ENCODE results near the gene TXLNB.

TXLNB gene

GRCh38 chr6:139257291-139257690, 34.5 kb downstream of the TXLNB start:
- TF ChIP-seq EZH2phosphoT487 (IDR thresholded peaks at IDR 0.05; ENCODE audit: low read length) (no peak), EZH2 (optimal IDR thresholded peaks at IDR 0.05; ENCODE audit: low read depth, low read length) (no peak), CTCF (IDR thresholded peaks at IDR 0.05; ENCODE audit: low read length) (no peak)
- Histone ChIP-seq H3F3A (ENCODE audit: insufficient read depth, low read length) (peaks cover 9% of the 10 kb centered on the region; the same call in 1 of the 2 replicates), H3K79me2 (ENCODE audit: low read length) (no peaks in the 10 kb centered on the region), H3K27ac (ENCODE audit: low read length) (no peak overlapping the region), H3K4me1 (ENCODE audit: low read length) (peaks cover 20% of the 10 kb centered on the region), H3K36me3 (replicated peaks; ENCODE audit: insufficient read depth, low read length) (no peaks in the 10 kb centered on the region), H3K4me2 (ENCODE audit: low read depth, low read length) (no peak overlapping the region), H2AFZ (ENCODE audit: low read length) (no peak overlapping the region), H3K4me3 (ENCODE audit: low read length) (no peak overlapping the region), H4K20me1 (ENCODE audit: insufficient read depth, low read length) (no peaks in the 10 kb centered on the region), H3K9ac (ENCODE audit: low read length) (no peak overlapping the region), H3K9me2 (replicated peaks; ENCODE audit: insufficient read depth, low read length) (no peaks in the 10 kb centered on the region), H3K27me3 (replicated peaks; ENCODE audit: insufficient read depth, low read length) (no peaks in the 10 kb centered on the region), H3K9me3 (replicated peaks; ENCODE audit: insufficient read depth, low read length) (no peaks in the 10 kb centered on the region)
- no peak for DNase-seq

- no peak for DNase-seq
- Histone ChIP-seq H3K4me1 (ENCODE audit: low read length) (peaks cover 31% of the 10 kb centered on the region), H3F3A (ENCODE audit: insufficient read depth, low read length) (peaks cover 9% of the 10 kb centered on the region), H3K9me3 (replicated peaks; ENCODE audit: insufficient read depth, low read length) (no peaks in the 10 kb centered on the region), H2AFZ (ENCODE audit: low read length) (no peak overlapping the region), H3K36me3 (replicated peaks; ENCODE audit: insufficient read depth, low read length) (no peaks in the 10 kb centered on the region), H3K27me3 (replicated peaks; ENCODE audit: insufficient read depth, low read length) (no peaks in the 10 kb centered on the region), H3K27ac (ENCODE audit: low read length) (no peak overlapping the region), H3K4me2 (ENCODE audit: low read depth, low read length) (no peak overlapping the region), H3K79me2 (ENCODE audit: low read length) (no peaks in the 10 kb centered on the region), H4K20me1 (ENCODE audit: insufficient read depth, low read length) (no peaks in the 10 kb centered on the region), H3K9me2 (replicated peaks; ENCODE audit: insufficient read depth, low read length) (no peaks in the 10 kb centered on the region), H3K9ac (ENCODE audit: low read length) (no peak overlapping the region), H3K4me3 (ENCODE audit: low read length) (no peak overlapping the region)
- TF ChIP-seq EZH2 (optimal IDR thresholded peaks at IDR 0.05; ENCODE audit: low read depth, low read length) (no peak), EZH2phosphoT487 (IDR thresholded peaks at IDR 0.05; ENCODE audit: low read length) (no peak), CTCF (IDR thresholded peaks at IDR 0.05; ENCODE audit: low read length) (no peak)
Observed at GRCh38 chr6:139256087-139256486, 35.7 kb downstream of the TXLNB start.

DNA sequence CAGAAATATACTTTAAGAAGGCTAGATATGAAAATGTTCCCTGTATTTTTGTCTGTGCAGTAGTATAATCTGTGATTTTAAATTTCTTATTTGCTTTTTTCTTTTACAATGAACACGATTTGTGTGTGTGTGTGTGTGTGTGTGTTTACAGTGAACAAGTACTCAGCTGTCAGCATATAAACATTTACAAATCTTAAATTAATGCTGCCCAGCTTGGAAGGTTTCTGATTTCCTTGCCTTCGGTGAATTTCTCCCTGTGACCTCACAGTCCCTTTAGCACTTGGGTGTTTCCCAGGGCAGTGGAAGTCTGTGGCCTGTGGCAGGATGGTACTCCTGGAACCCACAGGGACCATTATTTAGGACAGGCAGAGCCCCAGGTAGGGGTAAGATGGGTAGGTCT, 37.6 kb downstream of the TXLNB start:
- Histone ChIP-seq H3K4me3 (ENCODE audit: low read length) (no peak overlapping the region), H3K9me2 (replicated peaks; ENCODE audit: insufficient read depth, low read length) (no peaks in the 10 kb centered on the region), H3K9ac (ENCODE audit: low read length) (no peak overlapping the region), H3F3A (ENCODE audit: insufficient read depth, low read length) (peaks cover 14% of the 10 kb centered on the region), H4K20me1 (ENCODE audit: insufficient read depth, low read length) (no peaks in the 10 kb centered on the region), H3K9me3 (replicated peaks; ENCODE audit: insufficient read depth, low read length) (no peaks in the 10 kb centered on the region), H3K79me2 (ENCODE audit: low read length) (no peaks in the 10 kb centered on the region), H2AFZ (ENCODE audit: low read length) (no peak overlapping the region), H3K4me1 (ENCODE audit: low read length) (peaks cover 39% of the 10 kb centered on the region), H3K36me3 (replicated peaks; ENCODE audit: insufficient read depth, low read length) (no peaks in the 10 kb centered on the region), H3K4me2 (ENCODE audit: low read depth, low read length) (no peak overlapping the region), H3K27ac (ENCODE audit: low read length) (no peak overlapping the region), H3K27me3 (replicated peaks; ENCODE audit: insufficient read depth, low read length) (no peaks in the 10 kb centered on the region)
- no peak for TF ChIP-seq EZH2phosphoT487 (IDR thresholded peaks at IDR 0.05; ENCODE audit: low read length)
- TF ChIP-seq CTCF (IDR thresholded peaks at IDR 0.05; ENCODE audit: low read length) = no peak
- no peak for DNase-seq
